Ureter (tissue), 1 donor: ENCODE results near the gene C19orf53. TPM values are rescaled to one million over a fixed set of nuclear protein-coding genes. Genes with fewer than 3 reads are reported as not detected.
A peak's percentile ranks its signal among the peaks of the same experiment; 100 is the strongest.
"Not testable (repeated sequence)": the region's sequence is repeated elsewhere in the genome, so short reads cannot be mapped to it uniquely, and the experiment has no call there.

Source experiments
- DNase-seq: peaks from one replicate; pipeline ENCODE4 v3.0.0-alpha.2; 2020; ENCODE audit warnings: low spot score
- total RNA-seq: library from RNA; stranded (reverse); gene quantifications from one replicate; pipeline ENCODE4 v1.2.4, GENCODE V29; 2023
- donor health status: DM: yes; HTN: yes; CAD: no.

Gene C19orf53
- total RNA-seq, 1 donor from 2014 or later, result 78.2 TPM

DNA sequence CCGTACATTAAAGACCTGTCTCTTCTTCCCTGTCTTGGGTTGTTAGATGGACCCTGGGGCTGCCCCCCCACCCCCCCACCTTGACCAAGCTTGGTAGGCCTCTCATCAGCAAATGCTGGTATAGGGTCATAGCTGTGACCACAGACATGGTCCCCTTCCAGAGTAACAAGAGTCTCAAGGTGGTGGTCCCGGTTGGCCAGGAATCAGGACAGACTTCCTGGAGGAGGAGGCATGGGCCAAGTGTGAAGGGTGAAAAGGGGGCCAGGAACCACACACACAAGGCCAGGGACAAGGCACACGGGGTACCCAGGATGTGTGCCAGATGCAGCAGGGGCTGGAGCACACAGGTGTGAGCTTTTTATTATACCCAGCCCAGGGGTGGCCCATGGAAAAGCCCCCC lies 11.0 kb upstream of the C19orf53 start:
- DNase-seq, result no peak

DNA sequence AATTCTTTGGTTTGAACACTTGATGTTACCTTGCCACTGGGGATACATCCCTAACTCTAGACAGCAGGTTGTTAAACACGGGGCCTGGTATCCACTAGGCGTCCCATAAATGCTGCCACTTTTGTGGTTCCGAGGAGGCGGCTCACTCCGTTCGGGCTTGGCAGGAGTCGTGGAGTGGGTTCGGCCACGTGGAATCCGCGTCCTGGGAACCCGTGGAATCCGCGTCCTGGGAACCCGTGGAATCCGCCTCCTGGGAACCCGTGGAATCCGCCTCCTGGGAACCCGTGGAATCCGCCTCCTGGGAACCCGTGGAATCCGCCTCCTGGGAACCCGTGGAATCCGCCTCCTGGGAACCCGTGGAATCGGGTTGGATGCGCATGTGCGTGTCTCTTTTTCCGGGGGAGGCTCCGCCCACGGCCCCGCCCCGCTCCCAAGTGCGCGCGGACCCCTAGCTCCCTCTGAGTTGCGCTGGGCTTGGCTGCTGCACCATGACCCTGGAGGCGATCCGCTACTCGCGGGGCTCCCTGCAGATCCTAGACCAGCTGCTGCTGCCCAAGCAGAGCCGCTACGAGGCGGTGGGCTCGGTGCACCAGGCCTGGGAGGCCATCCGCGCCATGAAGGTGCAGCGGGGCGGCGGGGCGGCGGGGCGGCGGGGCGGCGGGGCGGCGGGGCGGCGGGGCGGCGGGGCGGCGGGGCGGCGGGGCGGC lies 10.0 kb upstream of the C19orf53 start, which contains the start of gene MRI1:
MRI1 (plus strand) TSS at position 422 of the 707 bp plus-strand sequence; CDS start at position 489, 67 bp downstream.
- peak; percentile 84 for DNase-seq

- DNase-seq, result no peak
Observed at GRCh38 chr19:13764821-13765394, 9.3 kb upstream of the C19orf53 start.

DNA sequence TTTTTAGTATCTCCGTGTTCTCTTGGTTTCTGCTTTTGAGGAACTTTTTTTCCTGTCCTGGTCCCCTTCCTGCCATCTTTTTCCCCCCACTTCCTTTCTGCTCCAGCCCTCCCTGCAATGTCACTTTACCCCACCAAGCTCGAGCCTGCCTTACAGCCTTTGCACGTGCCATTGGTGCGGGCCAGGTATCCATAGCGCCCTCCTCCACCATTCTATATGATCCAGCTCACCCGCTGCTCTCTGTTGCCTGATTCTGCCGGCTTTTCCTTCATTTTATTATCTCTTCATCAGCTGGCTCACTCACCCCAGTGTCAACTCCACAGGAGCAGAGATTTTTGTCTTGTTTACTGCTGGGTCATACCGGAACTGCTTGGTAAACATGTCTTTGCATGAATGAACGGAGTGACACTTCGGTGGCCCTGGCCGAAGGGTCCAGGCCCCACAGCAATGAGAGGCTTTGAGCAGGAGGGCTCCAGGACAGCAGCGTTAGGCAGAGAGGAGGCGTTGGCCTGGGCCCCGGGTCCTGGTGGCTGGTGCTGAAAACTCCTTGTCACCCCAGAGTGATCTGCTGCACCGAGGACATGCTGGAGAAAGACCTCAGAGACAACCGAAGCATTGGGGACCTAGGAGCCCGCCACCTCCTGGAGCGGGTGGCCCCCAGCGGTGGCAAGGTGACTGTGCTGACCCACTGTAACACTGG lies 8.7 kb upstream of the C19orf53 start:
- DNase-seq, result no peak

DNA sequence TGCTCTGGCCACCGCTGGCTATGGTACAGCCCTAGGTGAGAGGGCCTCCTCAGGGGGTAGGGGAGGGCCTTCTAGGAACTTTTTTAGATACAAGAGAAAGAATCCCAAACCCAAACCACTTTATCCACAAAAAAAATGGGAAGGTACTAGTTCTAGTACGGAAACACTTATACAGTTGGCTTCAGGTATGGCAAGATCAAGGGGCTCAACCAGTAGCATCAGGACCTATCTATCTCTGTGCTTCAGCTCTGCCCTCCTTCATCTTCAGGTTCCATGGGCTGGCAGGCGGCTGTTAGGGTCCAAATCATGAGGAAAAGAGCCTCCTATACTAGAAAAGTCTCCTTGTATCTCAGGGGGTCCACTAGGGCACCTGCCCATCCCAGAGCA lies 8.2 kb upstream of the C19orf53 start:
- no peak for DNase-seq

- no peak for DNase-seq
Observed at GRCh38 chr19:13768510-13768909, 5.7 kb upstream of the C19orf53 start.

DNA sequence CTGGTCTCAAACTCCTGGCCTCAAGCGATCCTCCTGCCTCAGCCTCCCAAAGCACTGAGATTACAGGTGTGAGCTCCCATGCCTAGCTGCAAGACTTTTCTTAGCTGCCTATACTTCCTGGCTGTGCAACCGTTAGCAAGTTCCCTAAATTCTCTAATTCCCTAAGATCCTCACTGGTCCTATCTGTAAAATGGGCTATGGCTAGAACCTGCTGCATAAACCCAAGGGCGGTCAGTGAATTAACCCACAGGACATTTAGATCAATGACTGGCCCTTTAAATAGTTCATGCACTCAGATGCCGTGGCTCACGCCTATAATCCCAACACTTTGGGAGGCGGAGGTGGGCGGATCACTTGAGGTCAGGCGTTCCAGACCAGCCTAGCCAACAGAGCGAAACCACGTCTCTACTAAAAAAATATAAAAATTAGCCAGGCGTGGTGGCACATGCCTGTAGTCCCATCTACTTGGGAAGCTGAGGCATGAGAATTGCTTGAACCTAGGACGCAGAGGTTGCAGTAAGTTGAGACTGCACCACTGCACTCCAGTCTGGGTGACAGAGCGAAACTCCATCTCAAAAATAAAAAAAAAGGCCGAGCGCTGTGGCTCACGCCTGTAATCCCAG lies 4.1 kb upstream of the C19orf53 start:
- DNase-seq, result no peak

- DNase-seq, result no peak
Observed at GRCh38 chr19:13778398-13778797, 4.1 kb downstream of the C19orf53 start.

DNA sequence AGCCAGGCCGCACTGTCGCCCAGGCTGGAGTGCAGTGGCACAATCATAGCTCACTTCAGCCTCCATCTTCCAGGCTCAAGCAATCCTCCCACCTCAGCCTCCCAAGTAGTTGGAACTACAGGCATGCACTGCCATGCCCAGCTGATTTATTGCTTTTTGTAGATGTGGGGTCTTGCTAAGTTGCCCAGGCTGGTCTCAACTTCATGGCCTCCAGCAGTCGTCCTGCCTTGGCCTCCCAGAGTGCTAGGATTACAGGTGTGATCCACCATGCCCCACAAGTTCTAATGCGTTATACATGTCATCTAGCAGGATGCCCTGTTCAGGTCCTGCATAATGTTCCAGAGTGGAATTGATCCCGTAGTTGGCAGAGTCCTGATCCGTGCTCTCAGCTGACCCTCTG lies 4.6 kb downstream of the C19orf53 start:
- no peak for DNase-seq

- DNase-seq, result not testable (repeated sequence)
Observed at GRCh38 chr19:13779794-13780193, 5.5 kb downstream of the C19orf53 start.

DNA sequence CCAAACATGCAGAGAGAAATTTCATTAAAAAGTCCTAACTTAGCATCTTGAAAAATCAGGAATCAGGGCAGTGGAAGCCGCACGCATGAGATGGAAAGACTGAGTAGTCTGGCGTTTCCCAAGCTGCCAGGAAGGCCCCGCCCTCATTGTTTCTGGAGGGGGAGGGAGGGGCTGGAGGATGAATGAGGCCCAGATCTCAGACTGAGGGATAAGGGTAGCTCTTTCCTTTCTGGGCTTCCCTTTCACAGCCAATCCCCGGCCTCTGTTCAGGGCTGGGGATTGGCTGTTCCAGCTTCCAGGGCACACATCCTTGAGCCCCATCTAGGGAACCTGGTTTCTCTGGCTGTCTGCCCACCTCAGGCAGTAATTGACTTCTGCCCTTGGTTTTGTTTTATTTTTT lies 7.3 kb downstream of the C19orf53 start:
- DNase-seq, result peak; percentile 75

DNA sequence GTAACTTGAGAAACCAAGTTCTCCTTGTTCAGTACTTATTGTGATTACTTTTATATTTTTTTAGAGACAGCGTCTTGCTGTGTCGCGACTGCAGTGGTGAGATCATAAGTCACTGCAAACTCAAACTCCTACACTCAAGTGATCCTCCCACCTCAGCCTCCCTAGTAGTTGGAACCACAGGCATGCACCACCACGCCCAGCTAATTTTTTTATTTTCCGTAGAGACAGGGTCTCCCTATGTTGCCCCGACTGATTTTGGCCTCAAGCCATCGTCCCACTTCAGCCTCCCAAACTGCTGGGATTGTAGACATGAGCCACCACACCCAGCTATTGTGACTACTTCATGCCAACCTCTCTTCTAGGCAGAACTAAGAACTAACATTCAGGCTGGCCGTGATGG lies 8.3 kb downstream of the C19orf53 start:
- no peak for DNase-seq

GRCh38 chr19:13783565-13784500 lies 9.6 kb downstream of the C19orf53 start:
- DNase-seq, result no peak

GRCh38 chr19:13784731-13785452 lies 10.6 kb downstream of the C19orf53 start:
- peak; percentile 79 for DNase-seq

DNA sequence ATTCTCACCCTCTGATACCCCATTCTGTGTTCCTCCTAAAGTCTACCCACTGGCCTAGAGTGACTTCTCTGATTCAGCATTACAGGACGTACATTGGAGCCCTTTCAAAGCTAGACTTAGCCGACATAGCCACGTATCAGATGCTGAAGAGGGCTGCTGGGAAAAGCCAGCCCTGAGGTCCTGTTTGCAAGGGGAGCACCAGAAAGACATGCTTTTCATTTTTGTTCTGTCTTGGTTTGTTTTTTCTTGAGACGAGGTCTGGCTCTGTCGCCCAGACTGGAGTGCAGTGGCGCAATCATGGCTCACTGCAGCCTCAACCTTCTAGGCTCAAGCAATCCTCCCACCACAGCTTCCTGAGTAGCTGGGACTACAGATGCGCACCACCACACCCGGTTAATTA lies 14.7 kb downstream of the C19orf53 start:
- no peak for DNase-seq

DNA sequence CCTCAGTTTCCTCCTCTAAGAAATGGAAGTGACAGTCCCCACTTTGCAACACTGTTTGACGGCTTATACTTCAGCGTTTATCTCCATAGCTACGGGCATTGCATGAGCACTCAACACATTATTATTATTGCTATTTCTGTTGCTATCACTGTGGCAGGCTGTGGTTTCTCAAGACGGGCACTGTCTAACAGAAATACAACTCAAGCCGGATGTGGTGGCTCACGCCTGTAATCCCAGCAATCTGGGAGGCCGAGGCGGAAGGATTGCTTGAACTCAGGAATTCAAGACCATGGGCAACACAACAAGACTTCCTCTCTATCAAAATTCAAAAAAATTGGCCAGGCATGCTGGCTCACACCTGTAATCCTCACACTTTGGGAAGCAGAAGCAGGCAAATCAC lies 16.1 kb downstream of the C19orf53 start:
- DNase-seq, result no peak

- DNase-seq, result not testable (repeated sequence)
Observed at GRCh38 chr19:13793317-13793716, 19.1 kb downstream of the C19orf53 start.

GRCh38 chr19:13794398-13794756 lies 20.1 kb downstream of the C19orf53 start:
- DNase-seq, result peak; percentile 83

- DNase-seq, result peak; percentile 99
Observed at GRCh38 chr19:13794757-13795589, 20.7 kb downstream of the C19orf53 start, which contains the start of gene ZSWIM4. Gene ZSWIM4 (plus strand): TSS chr19:13795443. CDS start chr19:13795649, 206 bp downstream.
